IPS-18c (cell line): Measurements from ENCODE around the gene AGBL1.

Source experiments
- H3K4me3 ChIP-seq: 2 replicates; pipeline ENCODE4 v1.7.0; 2013; ENCODE audit warnings: low read depth, mild to moderate bottlenecking, low read length, moderate library complexity; ENCODE audit not compliant: insufficient read depth
- H3K9me3 ChIP-seq: one replicate; pipeline ENCODE4 v1.6.1; 2013; ENCODE audit warnings: mild to moderate bottlenecking, low read length, moderate library complexity; ENCODE audit not compliant: control insufficient read depth, insufficient read depth

AGBL1 gene

GRCh38 chr15:86263230-86263629 is 183.6 kb downstream of the AGBL1 start:
- no peaks in the 10 kb centered on the region for H3K9me3 ChIP-seq
- H3K4me3 ChIP-seq, result no peak overlapping the region

- Histone ChIP-seq H3K4me3 (no peak overlapping the region), H3K9me3 (no peaks in the 10 kb centered on the region)
Observed at GRCh38 chr15:86266896-86267484, 187.3 kb downstream of the AGBL1 start.

GRCh38 chr15:86267892-86268291 is 188.2 kb downstream of the AGBL1 start:
- H3K9me3 ChIP-seq, result no peaks in the 10 kb centered on the region
- no peak overlapping the region for H3K4me3 ChIP-seq

GRCh38 chr15:86268558-86268957 is 188.9 kb downstream of the AGBL1 start:
- H3K4me3 ChIP-seq, result no peak overlapping the region

GRCh38 chr15:86273309-86273708 is 193.6 kb downstream of the AGBL1 start:
- Histone ChIP-seq H3K4me3 (no peak overlapping the region), H3K9me3 (no peaks in the 10 kb centered on the region)

More at GRCh38 chr15:86268558-86268957, 188.9 kb downstream of the AGBL1 start:
- H3K9me3 ChIP-seq, result no peaks in the 10 kb centered on the region

- Histone ChIP-seq H3K4me3 (no peak overlapping the region), H3K9me3 (no peaks in the 10 kb centered on the region)
Observed at GRCh38 chr15:86275361-86275760, 195.7 kb downstream of the AGBL1 start.

GRCh38 chr15:86278586-86278985 is 198.9 kb downstream of the AGBL1 start:
- Histone ChIP-seq H3K4me3 (no peak overlapping the region), H3K9me3 (no peaks in the 10 kb centered on the region)

- no peak overlapping the region for H3K4me3 ChIP-seq
- H3K9me3 ChIP-seq, result no peaks in the 10 kb centered on the region
Observed at GRCh38 chr15:86284635-86285034, 205.0 kb downstream of the AGBL1 start.

GRCh38 chr15:86295511-86295910 is 215.8 kb downstream of the AGBL1 start:
- Histone ChIP-seq H3K9me3 (no peaks in the 10 kb centered on the region), H3K4me3 (no peak overlapping the region)

GRCh38 chr15:86296769-86297168 is 217.1 kb downstream of the AGBL1 start:
- no peak overlapping the region for H3K4me3 ChIP-seq
- no peaks in the 10 kb centered on the region for H3K9me3 ChIP-seq

- Histone ChIP-seq H3K9me3 (no peaks in the 10 kb centered on the region), H3K4me3 (no peak overlapping the region)
Observed at GRCh38 chr15:86300390-86301125, 220.9 kb downstream of the AGBL1 start.

- no peaks in the 10 kb centered on the region for H3K9me3 ChIP-seq
- no peak overlapping the region for H3K4me3 ChIP-seq
Observed at GRCh38 chr15:86311568-86312280, 232.1 kb downstream of the AGBL1 start.

- no peak overlapping the region for H3K4me3 ChIP-seq
- no peaks in the 10 kb centered on the region for H3K9me3 ChIP-seq
Observed at GRCh38 chr15:86312486-86312885, 232.8 kb downstream of the AGBL1 start.

- Histone ChIP-seq H3K9me3 (peaks cover 2% of the 10 kb centered on the region), H3K4me3 (no peak overlapping the region)
Observed at GRCh38 chr15:86316216-86316615, 236.5 kb downstream of the AGBL1 start.

GRCh38 chr15:86316726-86317383 is 237.2 kb downstream of the AGBL1 start:
- Histone ChIP-seq H3K4me3 (no peak overlapping the region), H3K9me3 (peaks cover 2% of the 10 kb centered on the region)

- Histone ChIP-seq H3K4me3 (no peak overlapping the region), H3K9me3 (peaks cover 2% of the 10 kb centered on the region)
Observed at GRCh38 chr15:86317384-86317740, 237.7 kb downstream of the AGBL1 start.

- peaks cover 2% of the 10 kb centered on the region for H3K9me3 ChIP-seq
- no peak overlapping the region for H3K4me3 ChIP-seq
Observed at GRCh38 chr15:86322629-86323028, 243.0 kb downstream of the AGBL1 start.
